GM08714 (cell line): ENCODE data around the gene DAP.
"Not testable (repeated sequence)": the region's sequence is repeated elsewhere in the genome, so short reads cannot be mapped to it uniquely, and the experiment has no call there.

Source experiments
- H3K4me3 ChIP-seq: fragments of 200-500 bp; sonication (Bioruptor generic); 2 replicates; pipeline ENCODE4 v1.5.1; 2014; ENCODE audit warnings: mild to moderate bottlenecking, low read length, inconsistent platforms
- ZNF274 ChIP-seq: IDR thresholded peaks from 2 replicates; pipeline ENCODE4 v1.6.1; 2012; ENCODE audit warnings: mild to moderate bottlenecking, low read depth, low read length

DAP gene

GRCh38 chr5:10674096-10674495 lies 86.9 kb downstream of the DAP start:
- H3K4me3 ChIP-seq, result no peak overlapping the region
- no peak for TF ChIP-seq ZNF274

- H3K4me3 ChIP-seq, result no peak overlapping the region
Observed at GRCh38 chr5:10673407-10673806, 87.6 kb downstream of the DAP start.

GRCh38 chr5:10673017-10673389 lies 88.0 kb downstream of the DAP start:
- H3K4me3 ChIP-seq, result no peak overlapping the region
- TF ChIP-seq ZNF274, result no peak

More at GRCh38 chr5:10673407-10673806, 87.6 kb downstream of the DAP start:
- no peak for TF ChIP-seq ZNF274

- TF ChIP-seq ZNF274, result no peak
- no peak overlapping the region for H3K4me3 ChIP-seq
Observed at GRCh38 chr5:10672146-10673016, 88.7 kb downstream of the DAP start.

GRCh38 chr5:10671041-10672008 lies 89.7 kb downstream of the DAP start:
- no peak overlapping the region for H3K4me3 ChIP-seq
- TF ChIP-seq ZNF274, result no peak

GRCh38 chr5:10669983-10670382 lies 91.1 kb downstream of the DAP start:
- no peak overlapping the region for H3K4me3 ChIP-seq

GRCh38 chr5:10668697-10669096 lies 92.3 kb downstream of the DAP start:
- no peak for TF ChIP-seq ZNF274
- H3K4me3 ChIP-seq, result no peak overlapping the region

More at GRCh38 chr5:10669983-10670382, 91.1 kb downstream of the DAP start:
- no peak for TF ChIP-seq ZNF274

- H3K4me3 ChIP-seq, result no peak overlapping the region
- TF ChIP-seq ZNF274, result no peak
Observed at GRCh38 chr5:10667431-10668057, 93.5 kb downstream of the DAP start.

GRCh38 chr5:10666531-10667299 lies 94.3 kb downstream of the DAP start:
- no peak for TF ChIP-seq ZNF274
- no peak overlapping the region for H3K4me3 ChIP-seq

GRCh38 chr5:10665799-10666198 lies 95.2 kb downstream of the DAP start:
- H3K4me3 ChIP-seq, result no peak overlapping the region
- no peak for TF ChIP-seq ZNF274

- H3K4me3 ChIP-seq, result not testable (repeated sequence)
Observed at GRCh38 chr5:10664180-10664769, 96.8 kb downstream of the DAP start.

GRCh38 chr5:10663489-10664179 lies 97.4 kb downstream of the DAP start:
- no peak for TF ChIP-seq ZNF274
- H3K4me3 ChIP-seq, result no peak overlapping the region
